PFSK-1 (cell line): Measurements from ENCODE around the gene IGF1R.

Experiments
- FOXP2 ChIP-seq: optimal IDR thresholded peaks from 2 replicates; pipeline ENCODE3; 2011; ENCODE audit warnings: borderline replicate concordance, control low read depth, inconsistent platforms; ENCODE audit not compliant: insufficient read depth; ENCODE audit errors: extremely low read length, extremely low read depth
- POLR2AphosphoS5 ChIP-seq: IDR thresholded peaks from 2 replicates; pipeline ENCODE4 v1.6.1; 2012; ENCODE audit warnings: low read depth, mild to moderate bottlenecking, control low read depth, low read length, moderate library complexity
- REST ChIP-seq, 2 experiments: IDR thresholded peaks; 2 replicates each; pipeline versions ENCODE4 v1.6.1 to v1.8.0; 2011 to 2012; ENCODE audit warnings: low read depth in 2 of 2, low read length in 2 of 2, control low read depth in 1 of 2, inconsistent platforms in 1 of 2, mild to moderate bottlenecking in 1 of 2, moderate library complexity in 1 of 2; ENCODE audit not compliant: insufficient read depth in 1 of 2
- SIN3A ChIP-seq: IDR thresholded peaks from 2 replicates; pipeline ENCODE4 v1.6.1; 2012; ENCODE audit warnings: mild to moderate bottlenecking, low read length, moderate library complexity, borderline replicate concordance; ENCODE audit not compliant: insufficient read depth
- TAF1 ChIP-seq: IDR thresholded peaks from 2 replicates; pipeline ENCODE4 v1.6.1; 2012; ENCODE audit warnings: low read length, control low read depth, borderline replicate concordance; ENCODE audit not compliant: insufficient read depth

The IGF1R gene

DNA sequence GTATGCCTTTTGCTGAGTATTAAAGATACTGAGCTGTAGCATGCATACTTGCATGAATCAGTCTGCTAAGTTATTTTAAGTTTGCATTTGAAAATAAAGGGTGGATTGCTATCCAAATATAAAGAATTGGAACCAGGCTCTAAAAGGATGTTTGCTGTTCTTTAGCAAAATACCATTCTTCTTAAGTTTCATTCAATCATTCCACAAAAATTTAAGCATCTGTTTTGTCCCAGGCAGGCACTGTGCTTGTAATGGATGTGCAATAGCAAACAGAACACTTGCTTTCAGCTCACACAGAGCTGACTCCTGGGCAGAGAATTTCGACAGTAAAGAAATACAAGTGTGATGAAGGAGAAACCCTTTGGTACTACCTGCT is 208.2 kb downstream of the IGF1R start:
- TF ChIP-seq POLR2AphosphoS5 (no peak), TAF1 (no peak), SIN3A (no peak), REST (IDR thresholded peaks at IDR 0.05; ENCODE audit: insufficient read depth in 1 of 2, low read depth in 2 of 2, low read length in 2 of 2) (no peak), FOXP2 (no peak)

- TF ChIP-seq FOXP2: no peak
- no peak; the same call in 1 of the 2 replicates for TF ChIP-seq TAF1
- TF ChIP-seq REST (IDR thresholded peaks at IDR 0.05; ENCODE audit: insufficient read depth in 1 of 2, low read depth in 2 of 2, low read length in 2 of 2): no peak
- TF ChIP-seq POLR2AphosphoS5: no peak
- TF ChIP-seq SIN3A: no peak
Measured at GRCh38 chr15:98858610-98859023, 210.3 kb downstream of the IGF1R start.

DNA sequence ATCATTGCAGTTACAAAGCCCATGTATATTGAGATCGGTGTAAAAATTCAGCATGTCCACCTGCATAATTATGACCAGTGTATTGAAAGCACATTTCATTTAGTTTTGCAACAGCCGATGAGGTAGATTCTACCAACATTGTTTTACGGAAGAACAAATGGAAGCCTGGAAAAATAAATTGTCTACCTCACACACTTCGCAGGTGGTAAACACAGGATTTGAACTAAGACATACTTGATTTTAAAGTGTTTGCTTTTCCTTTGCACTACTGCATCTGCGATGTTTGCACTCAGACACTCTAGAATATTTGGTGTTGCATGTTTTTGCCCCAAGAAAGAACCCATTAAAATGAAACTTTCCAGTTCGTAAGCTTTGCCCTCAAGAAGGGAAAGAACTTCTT is 210.8 kb downstream of the IGF1R start:
- TF ChIP-seq SIN3A (no peak), REST (IDR thresholded peaks at IDR 0.05; ENCODE audit: insufficient read depth in 1 of 2, low read depth in 2 of 2, low read length in 2 of 2) (no peak), TAF1 (no peak), POLR2AphosphoS5 (no peak), FOXP2 (no peak)

GRCh38 chr15:98860281-98861041 is 212.1 kb downstream of the IGF1R start:
- TF ChIP-seq REST (IDR thresholded peaks at IDR 0.05; ENCODE audit: insufficient read depth in 1 of 2, low read depth in 2 of 2, low read length in 2 of 2) (no peak), FOXP2 (no peak), SIN3A (no peak), TAF1 (no peak), POLR2AphosphoS5 (no peak)
